ENCODE measurements around the gene ACTRT2. TPM values are rescaled to one million over a fixed set of nuclear protein-coding genes. Genes with fewer than 3 reads are reported as not detected.

The ACTRT2 gene
- total RNA-seq, 1 donor from 2014 or later: not detected

DNA sequence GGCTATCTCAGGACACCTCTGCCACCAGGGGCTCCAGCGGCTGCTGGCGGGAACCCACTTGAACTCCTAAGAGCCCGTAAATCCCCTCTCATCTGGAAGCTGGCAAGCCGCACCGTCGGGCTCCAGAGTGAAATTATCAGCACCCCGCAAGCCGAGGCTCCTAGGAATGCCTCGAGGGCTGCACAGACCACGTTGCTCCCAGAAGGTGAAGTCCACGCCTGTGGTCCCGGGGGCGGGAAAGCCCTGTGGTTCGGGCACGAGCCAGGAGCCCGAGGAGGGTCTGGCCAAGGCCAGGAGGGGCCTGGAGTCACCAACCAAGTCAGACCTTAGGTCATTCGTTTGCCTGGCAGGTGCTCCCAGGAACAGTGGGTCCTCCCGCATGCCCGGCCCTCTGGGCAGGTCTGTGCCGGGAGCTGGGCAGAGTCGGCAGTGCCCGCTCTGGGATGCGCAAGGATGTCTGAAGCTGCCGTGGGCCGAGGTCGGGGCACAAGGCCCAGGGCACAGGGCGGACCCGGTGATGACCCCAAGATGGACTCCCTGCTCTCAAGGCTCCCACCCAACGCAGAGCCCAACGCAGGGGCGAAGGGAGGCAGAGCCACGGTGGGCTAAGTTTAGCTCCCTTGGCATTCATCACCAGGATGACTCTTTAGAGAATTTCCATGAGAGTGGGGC is 8.9 kb downstream of the ACTRT2 start:
- no peak for DNase-seq (ENCODE audit: extremely low read depth, low read depth, low spot score)

DNA sequence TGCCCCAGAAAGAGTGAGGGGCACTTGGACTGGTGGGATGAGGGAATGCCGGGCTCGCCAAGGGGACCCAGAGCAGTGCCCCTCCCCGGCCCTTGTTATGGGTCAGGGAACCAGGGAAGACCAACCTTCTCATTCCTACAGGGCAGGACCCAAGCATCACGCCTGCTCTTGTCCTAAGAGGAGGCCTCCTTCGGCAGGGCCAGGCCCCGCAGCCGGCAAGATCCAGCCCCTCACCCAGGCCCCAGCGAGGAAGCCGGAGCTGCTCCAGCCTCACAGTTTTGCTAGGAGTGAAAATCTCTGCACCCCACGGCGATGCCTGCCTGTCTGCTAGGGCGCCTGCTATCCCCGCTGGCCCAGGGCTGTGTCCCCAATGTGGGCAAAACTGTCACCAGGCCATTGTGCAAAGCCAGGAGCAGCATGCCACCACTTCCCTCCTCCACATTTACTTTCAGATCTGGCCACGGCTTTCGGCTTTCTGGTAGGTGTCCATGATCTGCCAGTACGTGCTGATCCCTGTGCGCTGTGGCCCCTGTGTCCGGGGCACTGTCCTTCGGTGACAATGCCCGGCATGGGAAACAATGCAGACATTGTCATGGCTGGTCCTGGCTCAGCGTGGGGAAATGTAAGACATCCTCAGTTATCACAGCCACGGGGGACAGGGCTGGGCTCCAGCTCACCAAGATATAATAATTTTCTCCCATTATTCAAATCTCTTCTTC is 9.6 kb downstream of the ACTRT2 start:
- no peak for DNase-seq (ENCODE audit: extremely low read depth, low read depth, low spot score)

DNA sequence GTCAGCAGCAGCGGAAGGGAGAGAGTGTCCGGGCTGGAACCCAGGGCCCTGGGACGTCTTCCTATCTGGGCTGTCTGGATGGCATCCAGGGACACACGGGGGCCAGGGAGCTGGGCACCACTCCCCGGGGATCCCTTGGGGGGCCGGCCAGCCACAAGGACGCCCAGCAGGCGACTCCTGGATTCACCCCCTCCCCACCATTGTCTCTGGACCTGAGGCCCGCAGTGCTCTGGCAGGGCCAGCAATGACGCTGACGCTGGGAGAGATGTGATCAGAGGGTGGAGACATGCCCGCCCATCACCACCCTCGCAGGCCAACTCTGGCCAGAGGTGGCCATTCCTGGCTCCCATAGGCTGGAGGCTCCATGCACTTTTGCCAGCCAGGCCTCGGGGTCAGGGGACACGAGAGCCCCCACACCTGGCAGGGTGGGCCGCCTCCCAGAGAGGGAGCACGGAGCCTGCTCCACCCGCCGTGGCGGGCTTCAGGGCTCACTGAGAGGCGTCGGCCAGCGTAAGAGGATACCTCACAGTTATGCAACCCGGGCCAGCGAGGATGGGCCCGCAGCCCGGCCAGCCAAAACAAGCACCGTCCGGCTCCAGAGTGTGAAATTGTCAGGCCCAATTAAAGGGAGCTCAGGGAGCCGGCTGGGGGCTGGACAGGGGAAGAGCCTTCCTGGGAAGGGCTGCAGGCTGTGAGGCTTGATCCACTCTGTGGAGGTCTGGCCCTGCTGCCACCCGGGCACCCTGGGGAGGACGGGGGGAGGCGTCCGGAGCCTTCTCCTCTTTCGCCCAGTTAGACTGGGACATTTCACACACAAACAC is 10.3 kb downstream of the ACTRT2 start:
- DNase-seq (ENCODE audit: extremely low read depth, low read depth, low spot score): no peak

DNA sequence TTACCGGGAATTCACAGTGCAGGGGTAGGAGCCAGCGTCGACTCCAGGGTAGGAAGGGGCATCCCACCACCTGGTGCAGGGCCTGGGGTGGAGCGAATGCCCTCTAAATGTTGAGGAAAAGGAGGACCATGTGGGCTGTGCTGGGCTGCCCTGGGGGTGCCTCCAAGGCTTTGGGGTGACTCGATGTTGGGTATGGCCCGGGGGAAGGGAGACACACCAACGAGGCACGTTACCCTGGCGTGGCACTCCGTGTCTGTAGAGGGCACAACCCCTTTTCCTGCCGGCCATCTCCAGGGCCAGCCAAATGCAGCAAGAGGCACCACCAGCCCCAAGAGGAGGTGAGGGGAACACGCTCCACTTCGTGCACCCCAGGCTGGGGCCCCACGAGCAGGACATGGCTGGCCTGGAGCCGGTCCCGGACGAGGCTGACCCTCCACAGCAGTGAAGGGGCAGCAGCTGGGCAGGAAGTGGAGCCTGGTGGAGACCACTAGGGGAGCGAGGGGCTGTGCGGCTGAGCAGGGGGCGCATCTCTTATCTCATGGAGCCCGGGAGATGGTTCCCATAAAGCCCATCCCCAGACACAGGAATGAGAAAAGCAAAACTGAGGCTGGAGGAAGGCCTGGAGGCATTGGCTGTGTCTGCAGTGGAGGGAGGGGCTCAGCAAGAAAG is 11.2 kb downstream of the ACTRT2 start:
- DNase-seq (ENCODE audit: extremely low read depth, low read depth, low spot score): no peak

DNA sequence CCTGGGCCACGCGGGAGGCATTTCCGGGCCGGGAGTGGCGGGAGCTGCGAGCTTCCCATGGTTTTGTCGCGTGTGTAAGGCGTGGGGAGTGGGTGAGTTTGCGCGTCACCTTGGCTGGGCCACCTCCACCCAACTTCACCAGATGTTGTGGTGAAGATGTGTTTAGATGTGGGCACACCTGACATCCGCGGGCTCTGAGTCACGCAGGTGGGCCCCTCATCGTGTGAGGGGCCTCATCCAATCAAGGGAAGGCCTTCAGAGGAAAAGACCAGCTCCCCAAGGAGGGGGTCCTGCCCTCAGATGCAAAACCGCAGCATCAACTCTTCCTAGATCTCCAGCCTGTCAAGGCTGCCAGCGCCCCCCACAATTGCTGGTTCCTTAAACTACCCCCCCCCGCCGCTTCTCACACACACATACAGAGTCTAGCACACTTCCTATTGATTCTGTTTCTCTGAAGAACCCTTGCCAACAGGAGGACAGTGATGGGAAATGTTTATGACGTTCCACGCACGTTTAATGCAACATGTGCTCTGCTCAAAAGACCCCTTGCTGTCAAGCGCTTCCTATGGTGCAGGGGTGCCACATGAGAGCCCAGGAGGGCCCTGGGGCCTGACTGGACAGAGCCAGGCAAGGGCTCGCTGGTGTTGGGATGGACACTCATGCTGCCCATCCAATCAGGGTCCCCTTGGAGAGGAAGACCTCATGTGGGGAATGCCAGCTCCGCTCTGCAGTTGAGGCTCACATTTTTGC is 11.9 kb downstream of the ACTRT2 start:
- no peak for DNase-seq (ENCODE audit: extremely low read depth, low read depth, low spot score)

DNA sequence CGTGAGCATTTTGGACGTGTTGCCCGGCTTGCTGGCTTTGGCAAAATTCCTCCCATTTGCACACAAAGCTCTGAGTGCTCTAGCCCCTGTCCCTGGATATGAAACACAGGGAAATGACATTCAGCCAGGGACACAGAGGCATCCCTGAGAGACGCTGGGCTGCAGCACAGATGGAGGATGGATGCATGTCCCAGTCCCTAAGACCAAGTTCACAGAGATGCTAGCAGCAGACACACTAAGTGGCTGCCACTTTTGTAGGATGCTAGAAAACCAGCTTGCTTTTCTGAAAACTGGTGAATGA is 12.5 kb downstream of the ACTRT2 start:
- no peak for DNase-seq (ENCODE audit: extremely low read depth, low read depth, low spot score)

DNA sequence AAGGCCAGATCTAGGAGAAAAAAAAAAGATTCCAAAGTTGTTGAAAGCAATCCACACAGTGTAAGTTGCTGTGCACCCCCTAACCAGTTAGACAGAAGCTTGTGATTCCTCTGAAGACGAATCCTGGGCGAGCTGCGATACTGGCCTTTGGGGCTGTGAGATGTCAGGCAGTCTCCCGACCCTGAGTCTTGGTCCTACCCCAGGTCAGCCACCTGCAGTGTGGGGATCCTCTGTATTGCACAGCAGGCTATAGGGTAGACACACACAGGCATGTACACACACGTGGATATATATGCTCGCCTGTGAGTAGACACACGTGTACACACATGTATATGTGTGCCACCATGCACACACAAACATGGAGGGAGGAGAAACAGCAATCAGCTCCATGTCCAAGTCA is 12.9 kb downstream of the ACTRT2 start:
- no peak for DNase-seq (ENCODE audit: extremely low read depth, low read depth, low spot score)

DNA sequence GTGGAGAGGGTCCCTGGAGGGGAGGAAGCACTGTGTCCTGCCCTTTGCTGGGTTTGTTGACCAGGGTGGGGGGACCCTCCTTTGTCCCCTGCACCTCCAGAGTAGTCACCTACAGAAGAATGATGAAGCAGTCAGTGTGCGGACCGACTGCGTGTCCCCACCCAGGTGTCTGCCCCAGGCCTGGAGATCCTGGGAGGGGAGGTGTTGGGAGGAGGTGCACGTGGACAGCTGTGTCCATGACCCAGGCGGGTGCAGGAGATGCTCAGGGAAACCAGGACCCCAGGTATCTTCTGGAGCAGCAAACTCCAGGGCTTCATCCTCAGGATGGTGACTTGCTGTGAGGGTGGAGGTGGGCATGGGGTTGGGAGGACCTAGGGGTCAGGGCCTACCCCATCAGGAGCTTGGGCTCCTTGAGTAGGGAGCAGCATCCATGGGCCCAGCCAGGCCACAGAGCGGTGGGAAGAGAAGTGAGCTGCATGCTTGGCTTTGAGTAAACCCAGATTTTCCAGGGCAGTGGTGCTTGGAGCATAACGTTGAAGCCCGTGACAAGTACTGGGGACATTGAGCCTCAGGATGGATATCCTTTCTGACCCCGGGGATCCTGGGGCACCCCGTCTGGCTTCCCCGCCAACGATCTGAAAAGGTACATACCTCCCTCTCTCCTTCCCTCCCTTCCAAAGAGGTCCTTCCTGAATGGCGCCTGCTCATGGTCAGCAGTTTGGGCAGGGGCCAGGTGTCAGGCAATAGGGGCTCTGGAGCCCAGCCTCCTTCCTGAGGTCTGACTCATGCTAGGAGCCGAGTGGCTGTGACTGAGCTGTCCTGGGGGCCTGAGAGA is 13.7 kb downstream of the ACTRT2 start:
- no peak for DNase-seq (ENCODE audit: extremely low read depth, low read depth, low spot score)

DNA sequence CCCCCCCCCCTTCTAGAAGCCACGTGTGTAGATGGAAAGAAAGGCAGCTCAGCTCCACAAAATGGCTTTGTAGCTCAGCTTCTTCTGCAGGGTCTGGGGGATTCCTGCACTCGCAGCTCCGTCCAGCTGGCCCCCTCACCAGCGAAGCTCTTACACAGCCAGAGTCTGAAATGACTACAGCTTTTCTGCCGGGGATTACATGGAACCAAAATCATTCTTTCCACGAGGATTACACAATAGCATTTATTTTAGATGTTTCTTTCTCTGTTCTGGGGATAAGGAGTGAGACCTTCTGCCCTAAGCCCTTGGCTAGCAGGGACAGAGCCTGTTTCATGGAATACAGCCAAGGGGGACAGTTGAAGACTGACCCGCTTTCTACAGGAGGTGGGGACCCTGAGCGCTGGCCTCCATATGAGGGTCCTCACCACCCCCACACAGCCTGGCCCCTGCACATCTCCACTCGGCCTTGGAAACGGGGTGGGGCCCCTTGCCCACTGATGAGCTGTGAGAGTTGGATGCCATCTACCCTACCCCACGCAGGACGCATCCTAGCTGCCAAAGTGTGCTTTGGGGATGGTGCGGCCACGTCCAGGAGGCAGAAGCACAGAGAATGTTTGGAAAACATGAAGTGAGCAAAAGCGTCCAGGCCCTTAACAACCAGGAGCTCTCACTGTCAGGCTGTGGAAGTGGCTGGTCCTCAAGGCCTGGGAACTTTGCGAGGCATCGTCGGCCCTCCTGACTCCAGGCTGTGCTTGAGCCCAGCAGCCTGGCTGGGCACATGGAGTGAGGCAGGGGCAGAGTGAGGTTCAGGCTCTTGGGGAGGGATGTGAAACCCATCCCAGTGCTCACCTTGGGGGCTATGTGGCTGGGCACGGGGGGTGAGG is 14.5 kb downstream of the ACTRT2 start:
- DNase-seq (ENCODE audit: extremely low read depth, low read depth, low spot score): no peak

DNA sequence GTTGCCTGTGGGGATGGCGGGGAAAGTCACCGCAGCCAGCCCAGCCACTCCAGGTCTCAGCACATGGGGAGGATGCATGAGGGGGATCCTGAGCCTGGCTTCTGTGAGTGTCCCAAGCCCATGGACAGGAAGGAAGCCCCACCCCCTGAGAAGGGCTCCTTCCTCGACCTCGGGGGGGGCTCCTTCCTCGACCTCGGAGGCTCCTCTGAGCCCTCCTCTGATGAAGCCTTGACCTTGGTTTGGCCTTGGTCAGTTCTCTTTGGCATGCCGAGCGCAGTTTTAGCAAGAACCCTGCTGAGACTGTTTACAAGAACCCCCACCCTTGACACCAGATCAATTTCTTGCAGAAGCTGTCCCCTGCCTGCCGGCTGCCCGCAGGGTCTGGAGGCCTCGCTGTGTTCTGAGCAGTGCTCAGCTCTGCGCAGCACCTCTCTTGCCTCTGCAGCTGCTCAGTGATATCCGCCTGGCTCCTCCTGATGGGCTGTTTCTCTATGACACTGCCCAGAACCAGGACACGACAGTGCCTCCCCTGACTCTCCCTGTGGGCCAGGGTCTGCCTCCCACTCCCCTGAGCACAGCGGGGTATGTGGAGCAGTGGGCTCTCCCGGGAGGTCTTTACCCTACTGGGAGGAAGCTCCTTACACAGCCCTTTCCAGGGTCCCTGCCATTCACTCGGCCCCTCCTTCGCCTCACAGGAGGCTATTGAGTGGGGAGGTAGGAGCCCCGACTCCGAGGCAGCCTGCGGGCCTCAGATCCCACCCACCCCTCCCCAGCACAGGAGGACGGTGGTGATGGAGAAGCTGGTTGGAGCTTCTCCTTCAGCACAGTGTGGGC is 15.4 kb downstream of the ACTRT2 start:
- no peak for DNase-seq (ENCODE audit: extremely low read depth, low read depth, low spot score)

DNA sequence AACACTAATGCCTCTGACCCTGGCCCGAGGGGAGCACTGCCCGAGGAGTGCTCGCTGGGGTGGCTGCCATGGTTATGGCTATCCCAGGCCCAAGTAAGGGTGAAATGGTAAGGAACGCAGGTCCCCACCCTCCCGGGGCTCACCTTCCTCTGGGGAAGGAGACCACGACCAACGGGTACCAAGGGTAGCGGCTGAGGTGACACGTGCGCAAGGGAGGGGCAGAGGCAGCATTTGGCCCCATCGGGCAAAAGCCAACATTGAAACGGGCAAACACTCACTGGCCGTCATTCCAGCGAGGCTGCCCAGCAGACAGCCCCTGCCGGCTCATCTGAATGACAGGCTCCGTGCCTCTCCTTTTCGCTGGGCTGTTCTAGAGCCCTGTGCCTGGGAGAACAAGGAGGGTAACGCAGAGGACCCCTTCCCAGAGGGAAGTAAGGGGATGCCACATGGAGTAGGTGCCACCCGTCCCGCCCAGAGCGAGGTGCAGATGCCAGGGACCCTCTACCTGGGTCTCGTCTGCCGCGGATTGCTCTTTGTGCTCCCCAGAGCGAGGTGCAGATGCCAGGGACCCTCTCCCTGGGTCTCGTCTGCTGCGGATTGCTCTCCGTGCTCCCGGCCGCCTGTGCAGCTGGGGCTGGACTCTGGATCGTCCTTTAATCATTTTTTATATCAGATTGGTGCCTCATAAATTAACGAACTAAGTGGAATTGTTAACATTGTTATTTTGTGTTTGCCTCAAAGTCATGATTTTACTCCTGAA is 16.2 kb downstream of the ACTRT2 start:
- no peak for DNase-seq (ENCODE audit: extremely low read depth, low read depth, low spot score)

DNA sequence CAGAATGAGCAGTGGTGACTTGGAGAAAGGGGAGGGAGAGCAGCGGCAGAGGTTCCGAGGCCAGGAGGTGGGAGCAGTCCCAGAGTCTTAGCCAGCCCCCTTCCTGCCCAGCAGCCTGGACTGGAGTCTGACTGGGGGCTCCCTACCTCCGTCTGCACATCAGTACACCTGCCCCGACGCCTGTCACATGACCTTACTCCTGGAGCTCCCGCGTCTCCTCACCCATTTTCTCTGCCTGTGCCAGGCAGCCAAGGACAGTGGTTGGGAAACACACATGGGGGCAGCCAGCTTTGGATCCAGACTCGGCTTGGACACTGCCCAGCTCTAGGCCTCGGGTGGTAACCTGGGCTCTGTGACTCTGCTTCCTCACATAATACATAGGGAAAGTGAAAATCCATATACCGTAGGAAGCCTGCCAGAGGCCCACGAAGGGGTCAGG is 16.9 kb downstream of the ACTRT2 start:
- DNase-seq (ENCODE audit: extremely low read depth, low read depth, low spot score): no peak

DNA sequence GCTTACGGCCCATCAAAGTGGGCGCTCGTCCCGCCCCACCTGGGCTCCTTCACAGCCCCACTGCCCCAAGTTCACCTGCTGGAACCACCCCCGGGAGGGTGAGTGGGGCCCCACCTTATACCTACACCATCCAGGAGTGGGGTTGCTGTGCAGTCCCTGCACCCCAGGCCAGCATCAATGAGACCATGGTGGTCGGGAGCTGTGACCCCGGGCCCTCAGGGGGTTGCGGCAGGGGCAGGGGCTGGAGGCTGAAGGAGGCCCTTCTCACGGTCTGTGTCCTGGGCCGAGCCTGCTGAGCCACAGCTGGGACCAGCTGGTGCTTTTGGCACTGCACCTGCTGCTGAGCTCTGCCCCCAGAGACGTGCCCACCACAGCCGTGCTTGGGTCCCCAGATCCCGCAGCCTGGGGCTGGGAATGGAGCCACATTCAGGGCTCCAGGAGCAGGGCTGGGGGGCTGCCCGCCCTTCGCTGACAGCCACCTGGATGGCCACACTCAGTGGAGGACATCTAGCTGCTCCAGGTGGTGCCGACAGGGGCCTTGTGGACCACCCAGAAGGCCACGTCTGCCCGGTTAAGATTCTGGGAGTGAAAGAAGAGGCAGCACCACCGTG is 17.4 kb downstream of the ACTRT2 start:
- DNase-seq (ENCODE audit: extremely low read depth, low read depth, low spot score): no peak

DNA sequence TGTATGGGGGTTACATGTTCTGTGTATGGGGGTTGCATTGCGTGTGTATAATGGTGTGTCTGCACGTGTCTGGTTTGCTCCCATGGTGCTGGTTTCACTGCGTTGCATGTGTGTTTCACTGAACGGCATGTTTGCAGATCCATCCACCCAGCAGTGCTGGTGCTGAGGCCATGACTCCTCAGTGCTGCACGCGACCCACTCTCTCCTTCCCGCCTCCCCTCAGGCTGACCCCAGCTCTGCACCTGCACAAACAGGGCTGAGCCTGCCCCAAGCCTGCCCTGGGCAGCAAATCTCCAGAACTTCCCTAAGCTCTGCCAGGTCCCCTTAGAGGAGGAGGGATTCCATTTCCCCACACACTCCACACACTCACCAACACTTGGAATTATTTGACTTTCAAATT is 18.7 kb downstream of the ACTRT2 start:
- DNase-seq (ENCODE audit: extremely low read depth, low read depth, low spot score): no peak

DNA sequence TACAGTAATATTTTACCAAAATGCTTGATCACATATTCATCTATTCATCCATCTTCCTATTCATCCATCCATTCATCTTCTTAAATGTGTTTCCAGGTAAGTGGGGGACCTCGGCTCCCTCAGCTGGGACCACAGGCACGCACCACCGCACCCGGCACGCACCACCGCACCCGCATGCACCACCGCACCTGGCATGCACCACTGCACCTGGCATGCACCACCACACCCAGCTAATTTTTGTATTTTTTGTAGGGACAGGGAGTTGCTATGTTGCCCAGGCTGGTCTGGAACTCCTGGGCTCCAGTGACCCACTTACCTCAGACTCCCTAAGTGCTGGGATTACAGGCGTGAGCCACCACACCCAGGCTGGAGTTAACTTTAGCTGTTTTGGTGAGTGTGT is 21.2 kb downstream of the ACTRT2 start:
- DNase-seq (ENCODE audit: extremely low read depth, low read depth, low spot score): no peak

DNA sequence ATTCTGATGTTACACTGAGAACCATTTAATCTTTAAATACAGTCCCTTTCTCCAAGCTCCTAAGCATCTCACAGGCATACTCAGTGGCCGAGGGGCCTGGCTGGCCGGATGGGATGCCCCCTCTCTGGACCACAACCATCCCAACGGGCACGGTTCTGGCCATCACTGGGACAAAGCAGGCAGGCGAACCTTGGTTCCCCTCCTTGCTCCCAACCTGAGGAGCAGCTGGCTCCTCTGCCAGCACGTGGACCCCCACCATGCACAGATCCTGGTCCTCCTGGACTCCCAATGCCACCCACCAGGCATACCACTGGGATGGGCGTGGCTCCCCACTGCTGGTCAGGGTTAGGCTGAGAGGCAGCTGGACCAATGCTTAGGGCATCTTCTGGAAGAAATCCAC is 27.9 kb downstream of the ACTRT2 start:
- DNase-seq (ENCODE audit: extremely low read depth, low read depth, low spot score): no peak

DNA sequence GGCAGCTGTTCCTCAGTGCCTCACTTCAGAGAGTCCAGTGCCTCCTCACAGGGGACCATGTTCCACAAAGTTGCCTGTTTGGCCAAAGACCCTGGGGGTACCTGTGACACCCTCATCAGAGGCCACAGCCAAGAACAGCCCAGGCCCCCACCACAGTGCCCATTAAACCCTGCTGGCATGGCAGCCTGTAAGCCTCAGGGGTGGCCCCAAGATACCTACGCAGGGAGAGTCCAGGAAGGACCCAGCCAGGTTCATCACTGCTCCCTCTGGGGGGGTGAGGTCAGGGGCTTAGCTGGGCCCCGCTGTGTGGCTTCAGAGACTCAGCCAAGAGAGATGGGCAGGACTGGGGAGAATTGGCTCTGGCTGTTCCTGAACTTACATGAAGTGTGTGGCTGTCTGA is 28.6 kb downstream of the ACTRT2 start:
- DNase-seq (ENCODE audit: extremely low read depth, low read depth, low spot score): no peak

Measured in glomerular endothelial cell (primary cell).